ENCODE data around the gene CCDC6. TPM values are rescaled to one million over a fixed set of nuclear protein-coding genes. Genes with fewer than 3 reads are reported as not detected.
"Not testable (repeated sequence)": the region's sequence is repeated elsewhere in the genome, so short reads cannot be mapped to it uniquely, and the experiment has no call there.

Gene CCDC6
- 16.2 TPM for total RNA-seq
- long read RNA-seq, full-length matches to known transcripts: 4 of 6 reads
- long read RNA-seq, partial matches to known transcripts: 1 of 6 reads
- long read RNA-seq, other reads (novel, unspliced or antisense): 1 of 6 reads

DNA sequence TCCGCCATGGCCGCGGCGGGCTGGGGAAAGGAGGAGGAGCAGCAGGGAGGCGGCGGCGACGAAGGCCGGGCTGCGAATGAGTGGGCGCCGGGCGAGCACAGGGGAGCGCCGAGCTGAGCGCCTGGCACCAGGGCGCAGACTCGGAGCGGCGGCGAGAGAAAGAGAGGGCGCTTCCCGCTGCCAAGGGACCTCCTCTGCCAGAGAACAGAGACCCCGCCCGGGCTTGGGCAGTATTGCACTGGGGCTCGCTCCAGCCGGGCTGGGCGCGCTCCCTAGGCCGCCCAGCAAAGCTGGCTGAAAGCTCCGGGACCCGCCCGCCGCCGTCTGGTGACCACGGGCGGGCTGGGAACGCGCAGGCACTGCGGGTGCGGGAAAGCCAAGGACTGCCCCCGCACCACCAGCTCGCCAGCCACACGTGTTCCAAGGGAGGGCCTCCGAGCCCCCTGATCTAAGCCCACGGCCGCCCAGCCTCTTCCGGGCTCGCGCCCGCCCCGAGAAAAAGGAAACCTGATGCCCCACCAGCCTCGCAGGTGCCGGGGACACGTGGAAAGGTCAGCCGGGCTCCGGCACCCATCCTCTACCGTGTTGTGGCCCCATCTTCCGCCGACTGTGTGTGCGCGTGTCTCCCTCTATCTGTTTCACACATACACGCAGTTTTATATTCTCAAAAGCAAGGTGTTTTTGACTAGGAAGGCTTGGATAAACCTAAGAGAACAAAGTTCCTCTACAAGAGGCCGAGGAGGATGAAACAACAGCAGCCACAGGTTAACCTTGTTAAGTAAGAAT, at the start of gene CCDC6:
Gene CCDC6, minus strand, starts transcription at position 140 of the 786 bp plus-strand sequence. Its CDS starts 132 bp downstream, at position 8.
- DNase-seq (ENCODE audit: missing footprints) (peak; percentile 95), ATAC-seq (peak; percentile 96)
- intact Hi-C loops (cut with DNase I): loop anchor here (2.0 to 5.0 kb wide), 3 partner anchors 42 to 279 kb away; no protein-coding TSS in a partner anchor

DNA sequence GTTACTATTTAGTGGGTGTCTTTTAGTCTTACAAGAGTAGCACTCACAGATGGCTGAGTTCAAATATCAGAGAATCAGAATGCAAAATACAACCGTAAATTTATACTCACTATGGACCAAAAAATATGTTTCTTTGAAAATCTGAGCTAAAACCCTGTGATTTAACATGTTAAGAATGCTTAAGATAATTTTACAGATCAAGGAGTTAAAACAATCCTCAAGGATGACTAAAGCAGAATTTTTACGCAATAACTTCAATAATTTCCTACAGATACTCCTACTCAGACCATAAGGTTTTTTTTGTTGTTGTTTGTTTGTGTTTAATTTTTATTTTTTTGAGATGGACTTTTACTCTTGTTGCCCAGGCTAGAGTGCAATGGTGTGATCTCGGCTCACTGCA, 47.9 kb upstream of the CCDC6 start:
- DNase-seq (ENCODE audit: missing footprints) (no peak), ATAC-seq (no peak)
- intact Hi-C loops (cut with DNase I): no loop called here

DNA sequence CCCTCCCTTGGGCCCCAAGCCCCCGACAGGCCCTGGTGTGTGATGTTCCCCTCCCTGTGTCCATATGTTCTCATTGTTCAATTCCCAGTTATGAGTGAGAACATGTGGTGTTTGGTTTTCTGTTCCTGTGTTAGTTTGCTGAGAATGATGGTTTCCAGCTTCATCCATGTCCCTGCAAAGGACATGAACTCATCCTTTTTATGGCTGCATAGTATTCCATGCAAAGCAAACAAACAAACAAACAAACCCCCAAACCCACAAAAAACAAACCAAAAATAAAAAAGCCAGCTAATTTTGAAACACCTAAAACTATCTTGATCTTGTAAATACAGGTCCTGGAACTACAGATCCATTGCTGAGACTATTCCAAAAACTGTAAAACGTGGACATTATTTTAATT, 47.4 kb upstream of the CCDC6 start:
- DNase-seq (ENCODE audit: missing footprints); intact Hi-C loops (cut with DNase I); ATAC-seq: not testable (repeated sequence)

DNA sequence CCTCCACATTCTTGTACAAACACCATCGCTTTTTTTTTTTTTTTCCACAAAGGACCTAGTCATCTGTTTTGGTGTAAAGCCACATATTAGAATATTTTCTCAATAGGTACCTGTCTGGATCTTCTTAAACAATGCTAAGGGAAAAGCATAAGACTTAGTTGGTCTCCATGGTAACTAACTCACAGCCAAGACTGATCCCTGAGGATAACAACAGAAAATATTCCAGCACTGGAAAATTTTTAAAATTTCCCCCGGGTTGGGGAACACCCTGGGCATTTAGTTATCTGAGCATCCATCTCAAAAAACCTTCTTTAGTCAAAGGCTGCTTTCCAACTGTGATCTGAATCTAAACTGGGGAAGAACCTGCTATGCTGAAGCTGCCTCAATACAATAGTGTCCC, 43.7 kb upstream of the CCDC6 start:
- ATAC-seq (no peak), DNase-seq (ENCODE audit: missing footprints) (no peak)
- intact Hi-C loops (cut with DNase I): no loop called here

GRCh38 chr10:59949608-59950007, 43.3 kb upstream of the CCDC6 start:
- ATAC-seq: no peak
- intact Hi-C loops (cut with DNase I): no loop called here
- DNase-seq (ENCODE audit: missing footprints): no peak

DNA sequence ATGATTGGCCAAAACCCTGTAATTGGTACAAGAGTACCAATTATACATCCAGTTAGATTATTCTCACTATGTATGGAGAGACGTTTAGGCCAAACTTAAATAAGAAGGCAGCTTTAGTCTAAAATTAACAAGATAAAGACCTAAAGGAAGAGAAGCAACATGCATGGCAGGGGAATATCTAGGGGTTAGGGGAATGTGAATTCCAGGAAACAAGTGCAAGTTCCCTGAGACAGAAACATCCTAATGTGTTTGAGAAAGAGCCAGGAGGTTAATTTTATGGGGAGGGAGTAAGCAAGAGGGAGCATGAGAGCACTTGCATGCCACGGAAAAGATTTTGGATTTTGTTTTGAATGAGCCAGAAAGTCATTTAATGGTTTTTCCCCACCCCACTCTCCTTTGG, 39.6 kb upstream of the CCDC6 start:
- intact Hi-C loops (cut with DNase I): no loop called here
- no peak for DNase-seq (ENCODE audit: missing footprints)

DNA sequence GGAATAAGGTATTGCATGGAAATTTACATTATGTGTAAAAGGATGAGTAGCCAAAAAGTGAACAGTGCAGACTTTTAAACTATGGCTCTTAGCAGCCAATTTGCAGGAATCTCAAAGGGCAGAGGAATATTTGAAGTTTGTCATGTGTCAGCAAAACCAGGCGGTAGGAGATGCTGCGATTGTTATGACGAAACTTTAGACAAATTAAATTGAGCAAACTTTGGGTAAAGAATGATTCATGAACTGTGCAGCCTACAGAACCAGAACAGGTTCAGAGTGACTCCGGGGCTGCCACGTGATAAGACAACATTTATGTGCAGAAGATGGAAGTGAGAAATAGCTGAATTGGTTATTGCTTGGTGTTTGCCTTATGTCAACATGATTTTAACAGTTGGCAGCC, 39.2 kb upstream of the CCDC6 start:
- DNase-seq (ENCODE audit: missing footprints) (no peak), ATAC-seq (no peak)
- intact Hi-C loops (cut with DNase I): no loop called here

More for the DNA sequence above, 39.6 kb upstream of the CCDC6 start:
- no peak for ATAC-seq

DNA sequence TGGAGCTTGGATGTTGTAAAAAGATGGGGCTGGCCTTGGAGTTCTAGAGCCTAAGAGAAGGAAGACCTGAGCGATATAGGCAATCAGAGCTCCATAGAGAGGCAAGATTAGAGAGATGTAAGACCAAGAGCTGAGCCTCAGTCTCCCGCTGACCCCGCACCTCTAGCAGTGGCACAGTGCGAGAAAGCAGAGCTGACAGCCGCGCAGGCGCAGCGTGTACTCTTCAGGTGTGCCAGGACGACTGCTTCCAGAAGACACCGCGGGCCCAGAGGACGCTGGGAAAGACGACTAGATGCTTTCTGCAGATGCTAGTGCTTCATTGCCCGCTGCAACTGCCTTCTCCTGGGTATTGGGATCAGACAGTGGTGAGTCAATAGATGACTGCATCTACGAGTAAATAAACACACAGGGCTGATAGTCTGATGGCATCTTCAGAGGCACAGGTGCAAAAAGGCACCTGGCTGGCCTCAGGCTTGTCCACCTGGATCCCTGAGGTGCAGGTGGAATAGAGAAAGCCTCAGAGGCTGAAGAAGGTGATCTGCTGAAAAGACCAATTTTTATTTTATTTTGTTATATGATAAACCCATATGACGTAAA, 38.1 kb upstream of the CCDC6 start:
- no peak for ATAC-seq
- intact Hi-C loops (cut with DNase I): no loop called here
- no peak for DNase-seq (ENCODE audit: missing footprints)

- no peak for ATAC-seq
- DNase-seq (ENCODE audit: missing footprints): no peak
- intact Hi-C loops (cut with DNase I): no loop called here
These were observed 36.2 kb upstream of the CCDC6 start for GRCh38 chr10:59942556-59942955.

DNA sequence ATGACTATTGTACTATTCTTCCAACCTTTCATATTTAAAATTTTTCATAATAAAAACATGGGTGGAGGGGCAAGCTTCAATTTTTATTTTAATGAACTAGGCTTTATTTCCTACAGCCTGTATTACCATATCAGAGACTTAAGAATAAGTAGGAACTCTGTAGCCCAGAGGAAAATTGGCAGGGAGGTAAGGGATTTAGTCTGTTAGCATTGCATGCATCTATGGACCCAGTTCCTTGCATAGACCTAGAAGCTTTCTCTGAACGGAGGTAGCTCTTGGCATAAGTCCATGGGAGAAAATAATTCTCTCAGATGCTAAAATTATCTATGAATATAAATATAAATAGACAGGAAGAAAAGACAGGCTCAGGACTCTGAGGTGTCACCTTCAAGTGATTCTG, 31.4 kb upstream of the CCDC6 start:
- no peak for ATAC-seq
- intact Hi-C loops (cut with DNase I): no loop called here
- DNase-seq (ENCODE audit: missing footprints): no peak

DNA sequence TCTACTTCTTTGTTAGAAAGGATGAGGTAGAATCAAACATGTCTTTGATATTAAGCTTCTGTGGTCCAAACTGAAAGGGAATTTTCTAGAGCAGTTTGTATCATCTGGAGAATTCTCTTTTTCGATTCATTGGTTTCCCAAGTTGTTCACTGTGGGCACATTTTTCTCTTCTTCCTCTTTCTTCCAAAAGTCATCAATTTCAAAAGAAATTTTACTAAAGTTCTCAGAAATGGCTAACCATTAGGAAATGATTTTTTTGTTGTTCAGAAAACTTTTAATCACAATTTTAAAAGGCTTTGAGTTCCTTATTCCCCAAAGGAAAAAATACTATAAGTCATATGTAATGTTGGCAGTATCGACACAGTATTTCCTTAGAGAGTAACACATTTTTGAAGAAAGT, 28.3 kb upstream of the CCDC6 start:
- intact Hi-C loops (cut with DNase I): no loop called here
- ATAC-seq (no peak), DNase-seq (ENCODE audit: missing footprints) (no peak)

GRCh38 chr10:59930788-59931521, 24.6 kb upstream of the CCDC6 start:
- intact Hi-C loops (cut with DNase I); DNase-seq (ENCODE audit: missing footprints); ATAC-seq: not testable (repeated sequence)

DNA sequence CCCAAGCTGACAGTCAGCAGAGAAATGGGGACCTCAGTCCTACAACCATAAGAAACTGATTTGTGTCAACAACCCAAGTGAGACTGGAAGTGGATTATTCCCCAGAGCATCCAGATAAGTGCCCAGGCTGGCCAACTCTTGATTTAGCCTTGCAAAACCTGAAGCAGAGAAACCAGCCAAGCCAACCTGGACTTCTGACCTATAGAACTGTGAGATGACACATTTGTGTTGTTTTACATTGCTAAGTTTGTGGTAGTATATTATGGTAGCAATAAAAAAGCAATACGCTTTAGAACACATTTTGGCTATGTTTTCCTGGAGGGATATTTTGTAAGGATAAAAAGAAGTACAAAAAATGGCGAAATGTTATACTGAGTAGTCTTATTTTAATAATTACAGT, 19.7 kb upstream of the CCDC6 start:
- intact Hi-C loops (cut with DNase I): no loop called here
- no peak for ATAC-seq
- DNase-seq (ENCODE audit: missing footprints): no peak

- no peak for ATAC-seq
- no peak for DNase-seq (ENCODE audit: missing footprints)
- intact Hi-C loops (cut with DNase I): no loop called here
These were observed 16.6 kb upstream of the CCDC6 start for GRCh38 chr10:59922907-59923306.

GRCh38 chr10:59917922-59918321, 11.6 kb upstream of the CCDC6 start:
- ATAC-seq (no peak), DNase-seq (ENCODE audit: missing footprints) (no peak)
- intact Hi-C loops (cut with DNase I): no loop called here

GRCh38 chr10:59913547-59914237, 7.3 kb upstream of the CCDC6 start:
- DNase-seq (ENCODE audit: missing footprints): no peak
- no peak for ATAC-seq
- intact Hi-C loops (cut with DNase I): no loop called here

- DNase-seq (ENCODE audit: missing footprints) (no peak), ATAC-seq (no peak)
- intact Hi-C loops (cut with DNase I): no loop called here
These were observed 4.5 kb upstream of the CCDC6 start for GRCh38 chr10:59910867-59911266.

- ATAC-seq (no peak), DNase-seq (ENCODE audit: missing footprints) (no peak)
- intact Hi-C loops (cut with DNase I): loop anchor here (5.0 kb wide), 2 partner anchors 78 to 283 kb away; no protein-coding TSS in a partner anchor
These were observed 3.5 kb upstream of the CCDC6 start for GRCh38 chr10:59909815-59910214.

- DNase-seq (ENCODE audit: missing footprints) (no peak), ATAC-seq (no peak)
- intact Hi-C loops (cut with DNase I): loop anchor here (5.0 kb wide), 2 partner anchors 76 to 281 kb away; no protein-coding TSS in a partner anchor
These were observed 2.4 kb upstream of the CCDC6 start for GRCh38 chr10:59908808-59909143.
